GM21515 (cell line): ENCODE results near the gene CKLF.
"Not testable (repeated sequence)": the region's sequence is repeated elsewhere in the genome, so short reads cannot be mapped to it uniquely, and the experiment has no call there.

ENCODE experiments used
- ATAC-seq: cut with Tn5 transposase; IDR thresholded peaks from one replicate; pipeline ENCODE4 v1.9.1; 2021; ENCODE audit not compliant: unreplicated experiment

The CKLF gene

GRCh38 chr16:66592241-66592640, 39.9 kb downstream of the CKLF start:
- no peak for ATAC-seq

DNA sequence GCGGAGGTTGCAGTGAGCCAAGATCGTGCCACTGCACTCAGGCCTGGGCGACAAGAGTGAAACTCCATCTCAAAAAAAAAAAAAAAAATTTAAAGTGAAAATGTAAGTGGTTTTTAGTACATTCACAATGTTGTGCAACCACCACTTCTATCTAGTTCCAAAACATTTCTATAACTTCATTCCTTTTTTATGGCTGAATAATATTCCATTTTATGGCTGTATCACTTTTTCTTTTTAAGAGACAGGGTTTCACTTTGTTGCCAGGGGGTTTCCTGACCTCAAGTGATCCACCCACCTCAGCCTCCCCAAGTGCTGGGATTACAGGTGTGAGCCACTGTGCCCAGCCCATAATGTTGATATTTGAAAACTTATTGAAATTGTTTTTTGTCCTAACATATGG, 40.4 kb downstream of the CKLF start:
- no peak for ATAC-seq

- ATAC-seq, result no peak
Observed at GRCh38 chr16:66594739-66595138, 42.4 kb downstream of the CKLF start.

- not testable (repeated sequence) for ATAC-seq
Observed at GRCh38 chr16:66596559-66596958, 44.2 kb downstream of the CKLF start.

- ATAC-seq, result no peak
Observed at GRCh38 chr16:66596986-66597848, 44.8 kb downstream of the CKLF start.

DNA sequence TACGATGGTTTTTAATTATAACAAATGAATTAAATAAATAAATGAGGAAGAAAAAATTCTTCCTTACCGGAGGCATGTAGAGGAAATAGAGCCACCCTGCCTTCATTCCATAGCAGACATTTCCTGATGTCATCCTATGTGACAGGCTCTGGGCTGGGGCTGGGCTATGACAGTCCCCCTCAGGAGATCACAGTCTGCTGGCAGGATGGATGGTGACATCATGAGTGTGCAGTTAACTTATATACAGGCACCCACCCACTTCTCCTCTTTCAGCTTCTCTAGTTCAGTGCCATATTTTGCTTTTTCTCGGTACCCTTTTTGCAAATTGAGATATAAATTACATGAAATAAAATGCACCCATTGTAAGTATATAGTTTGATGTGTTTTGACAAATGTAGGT, 45.7 kb downstream of the CKLF start:
- ATAC-seq, result no peak

DNA sequence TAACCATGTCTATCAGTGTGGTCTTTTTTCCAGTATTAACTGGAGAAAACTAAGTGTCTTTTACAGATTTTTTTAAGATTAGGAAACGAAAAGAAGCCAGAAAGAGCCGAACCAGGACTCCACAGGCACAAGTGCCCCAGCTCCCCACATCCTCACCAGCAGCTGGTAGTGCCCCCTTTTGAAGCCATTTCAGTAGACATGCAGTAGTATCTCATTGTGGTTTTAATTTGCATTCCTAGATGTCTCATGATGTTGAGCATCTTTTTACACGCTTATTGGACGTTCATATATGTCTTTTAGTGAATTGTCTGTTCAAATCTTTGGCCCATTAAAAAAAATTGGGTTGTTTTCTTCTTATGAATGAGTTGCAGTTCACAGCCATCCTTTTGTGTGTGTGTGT, 47.4 kb downstream of the CKLF start:
- no peak for ATAC-seq

DNA sequence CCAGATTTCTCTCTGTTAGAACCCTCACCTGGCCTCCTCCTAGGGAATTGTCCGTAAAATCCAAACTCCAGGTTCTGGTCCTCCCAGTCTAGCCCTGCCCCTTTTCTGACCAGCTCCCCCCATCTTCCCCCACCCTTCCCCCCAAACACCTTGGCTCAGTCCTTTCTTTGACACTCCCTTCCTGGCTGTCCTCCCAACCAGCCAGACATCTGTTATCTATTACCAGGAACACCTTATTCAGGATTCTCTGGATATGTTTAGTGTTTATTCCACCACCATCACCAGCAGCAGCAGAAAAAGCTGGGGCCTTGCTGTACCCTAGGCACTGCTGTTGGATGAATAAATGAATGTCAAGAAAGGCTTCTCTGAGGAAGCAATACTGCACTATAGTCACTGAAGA, 48.1 kb downstream of the CKLF start:
- no peak for ATAC-seq

DNA sequence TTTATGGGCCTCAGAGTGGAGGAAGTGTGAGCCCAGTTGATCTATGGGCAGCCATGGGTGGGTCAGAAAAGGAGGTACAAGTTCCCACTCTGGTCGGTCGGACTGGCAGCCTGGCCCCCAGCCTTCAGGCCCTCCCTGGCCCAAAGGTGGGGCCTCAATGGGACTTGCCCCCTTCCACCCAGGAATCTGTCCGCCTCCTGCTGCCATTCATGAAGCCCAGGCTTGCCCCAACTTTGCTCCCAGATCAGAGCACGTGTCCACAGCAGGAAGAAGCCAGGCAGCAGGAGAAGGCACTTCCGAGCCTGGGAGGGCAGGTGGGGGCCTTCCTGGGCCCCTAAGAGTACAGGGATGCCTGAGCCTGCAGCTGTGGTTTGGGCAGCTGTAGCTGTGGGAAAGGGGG, 49.1 kb downstream of the CKLF start:
- ATAC-seq, result no peak

GRCh38 chr16:66603537-66604375, 51.4 kb downstream of the CKLF start:
- no peak for ATAC-seq

- ATAC-seq, result peak; percentile 49
Observed at GRCh38 chr16:66604376-66605176, 52.2 kb downstream of the CKLF start, which contains the start of gene CMTM3. CMTM3 (plus strand) TSS chr16:66604704; CDS start chr16:66604806, 102 bp downstream.

DNA sequence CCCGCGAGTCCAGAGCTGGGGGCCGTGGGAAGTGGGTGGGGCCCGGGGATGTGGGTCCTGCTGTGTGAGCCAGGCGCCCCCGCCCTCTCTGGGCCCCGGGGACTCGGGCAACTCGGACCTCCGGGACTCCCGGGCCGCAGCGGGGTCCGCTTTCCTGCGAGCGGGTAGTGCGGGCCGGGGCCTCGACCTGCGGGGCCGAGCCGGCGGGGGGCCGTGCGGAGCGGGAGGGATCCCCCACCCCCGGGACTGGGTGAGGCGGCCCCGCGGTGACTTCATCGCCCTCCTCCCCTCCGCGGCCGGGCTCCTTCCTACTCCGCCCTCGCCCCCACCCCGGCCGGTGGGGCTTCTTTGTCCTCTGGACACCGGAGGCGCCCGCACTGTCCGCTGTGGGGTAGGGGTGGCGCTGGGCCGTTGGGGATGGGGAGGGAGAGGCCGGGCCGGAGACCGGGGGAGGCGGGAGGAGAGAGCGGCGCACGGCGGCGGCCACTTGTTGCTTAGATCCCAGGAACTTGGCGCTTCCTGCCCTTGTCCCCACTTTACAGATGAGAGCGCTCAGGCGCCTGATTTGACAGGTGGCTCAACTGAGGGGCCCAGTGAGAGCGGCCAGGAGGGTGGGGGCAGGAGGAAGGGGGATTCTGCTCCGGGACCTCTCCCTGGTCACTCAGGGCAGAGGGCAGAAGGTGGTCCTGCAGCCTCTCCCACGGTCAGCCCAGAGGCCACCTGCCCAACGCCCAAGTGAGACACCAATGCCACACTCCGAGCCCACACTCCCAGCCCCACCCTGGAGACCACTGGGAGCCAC, 53.0 kb downstream of the CKLF start:
- ATAC-seq, result no peak

DNA sequence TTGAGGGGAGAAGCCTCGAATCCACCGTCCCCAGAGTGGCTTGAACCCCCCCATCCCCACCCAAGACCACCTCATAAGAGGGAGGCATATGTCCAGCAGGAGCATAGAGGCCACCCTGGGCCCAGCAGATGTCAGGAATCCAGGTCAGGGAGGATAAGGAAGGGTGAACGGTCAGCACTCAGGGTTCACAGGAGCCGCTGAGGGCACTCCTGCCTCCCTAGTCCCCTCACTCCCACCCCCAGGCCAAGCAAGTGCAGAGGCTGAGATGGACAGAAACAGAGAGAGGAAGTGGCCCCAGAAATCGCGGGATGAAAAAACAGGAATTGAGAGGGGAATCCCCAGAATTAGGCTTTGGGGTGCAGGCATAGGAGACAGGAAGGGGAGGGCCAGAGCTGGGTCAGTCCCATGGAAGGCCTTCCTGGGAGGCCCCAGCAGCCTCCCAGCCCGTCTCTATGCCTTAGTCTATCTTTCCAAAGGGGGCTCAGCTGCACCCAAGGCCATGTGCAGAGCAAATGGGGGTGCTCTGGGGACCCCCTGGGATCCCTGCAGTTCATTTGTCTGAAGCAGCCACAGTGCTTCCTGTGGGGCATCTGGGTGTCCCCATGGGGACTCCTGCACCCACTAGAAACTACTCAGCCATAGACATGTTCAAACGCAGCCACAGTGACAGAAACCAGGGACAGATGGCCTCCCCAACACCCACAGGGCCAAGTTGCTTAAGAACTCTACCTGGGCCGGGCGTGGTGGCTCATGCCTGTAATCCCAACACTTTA, 53.8 kb downstream of the CKLF start:
- ATAC-seq, result no peak

DNA sequence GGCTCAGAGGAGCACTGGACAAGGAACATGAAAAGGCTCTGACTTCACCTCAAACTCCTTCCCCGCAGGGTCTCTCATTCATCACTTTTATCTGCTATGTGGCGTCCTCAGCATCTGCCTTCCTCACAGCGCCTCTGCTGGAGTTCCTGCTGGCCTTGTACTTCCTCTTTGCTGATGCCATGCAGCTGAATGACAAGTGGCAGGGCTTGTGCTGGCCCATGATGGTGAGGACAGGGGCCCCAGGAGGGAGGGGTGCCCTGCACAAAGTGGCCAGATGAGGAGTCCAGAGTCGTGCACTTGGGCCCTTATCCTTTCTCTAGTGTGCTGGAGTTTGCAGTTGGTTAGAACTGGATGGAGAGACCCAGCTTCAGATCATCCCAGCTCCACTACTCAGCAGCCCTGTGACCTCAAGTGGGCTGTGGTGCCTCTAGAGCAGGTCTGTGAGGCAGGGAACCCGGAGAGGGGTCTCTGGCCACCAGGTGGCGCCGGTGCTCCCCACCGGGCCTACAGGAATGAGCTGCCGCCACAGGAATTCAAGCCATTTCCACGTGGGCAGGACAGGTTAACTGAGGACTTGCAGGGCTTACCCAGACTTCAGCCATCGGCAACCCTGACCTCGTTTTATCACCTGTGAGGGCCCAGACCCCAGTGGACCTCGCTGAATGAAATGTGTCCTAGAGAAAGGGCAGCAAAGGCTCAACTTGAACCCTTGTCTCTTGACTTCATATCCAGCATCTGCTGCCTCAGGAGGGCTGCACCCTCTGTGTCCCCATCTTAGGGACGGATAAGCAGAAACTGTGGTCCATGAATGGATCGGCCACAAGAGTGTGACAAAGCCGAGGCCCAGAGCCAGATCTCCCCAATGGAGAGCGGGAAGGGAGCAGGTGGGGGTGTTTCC, 56.1 kb downstream of the CKLF start:
- ATAC-seq, result peak; percentile 34

DNA sequence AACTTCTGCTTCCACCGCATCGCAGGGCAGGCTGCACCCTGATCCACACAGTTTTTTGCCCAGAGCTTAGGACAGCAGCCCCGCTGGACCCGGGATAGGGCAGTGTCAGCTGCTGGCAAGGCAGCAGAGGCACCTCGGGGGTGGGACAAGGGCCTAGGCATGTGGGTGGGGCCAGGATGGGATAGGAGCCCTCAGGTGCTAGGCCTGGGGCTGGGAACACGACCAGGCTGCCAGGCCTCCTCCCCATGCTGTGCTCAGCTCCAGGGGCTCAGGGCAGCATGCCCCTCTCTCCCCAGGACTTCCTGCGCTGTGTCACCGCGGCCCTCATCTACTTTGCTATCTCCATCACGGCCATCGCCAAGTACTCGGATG, 56.7 kb downstream of the CKLF start:
- no peak for ATAC-seq

DNA sequence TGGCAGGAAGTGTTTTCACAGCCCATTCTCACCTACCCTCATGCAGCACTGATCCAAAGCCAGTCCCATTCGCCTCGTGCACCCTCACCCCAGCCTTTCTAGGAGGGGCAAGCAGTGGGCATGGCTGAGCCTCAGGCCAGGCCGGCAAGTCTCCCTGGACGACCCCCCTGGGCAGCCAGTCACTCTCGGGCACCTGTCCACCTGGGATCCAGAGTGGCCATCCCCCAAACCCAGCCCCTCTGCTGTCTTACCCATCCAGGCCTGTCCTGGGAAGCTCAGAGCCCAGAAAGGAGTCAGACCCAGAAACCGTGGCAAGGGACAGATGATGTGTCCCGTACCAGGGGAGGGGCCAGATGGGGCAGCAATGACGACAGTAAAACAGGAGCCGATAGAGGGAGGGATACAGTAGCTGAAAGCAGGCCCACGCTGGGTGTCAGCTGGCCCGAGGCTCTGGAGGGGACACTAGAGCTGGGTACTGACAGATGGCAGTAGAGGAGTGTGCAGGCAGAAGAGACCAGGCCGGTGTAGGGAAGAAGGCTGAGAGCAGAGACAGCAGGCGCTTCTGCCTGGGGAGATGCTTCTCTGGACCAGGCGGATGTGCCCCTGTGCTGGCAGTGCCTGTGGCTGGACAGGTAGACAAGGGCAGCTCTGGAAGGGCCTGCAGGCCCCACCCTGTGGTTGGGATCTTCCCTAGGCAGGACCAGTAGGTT, 57.9 kb downstream of the CKLF start:
- no peak for ATAC-seq

DNA sequence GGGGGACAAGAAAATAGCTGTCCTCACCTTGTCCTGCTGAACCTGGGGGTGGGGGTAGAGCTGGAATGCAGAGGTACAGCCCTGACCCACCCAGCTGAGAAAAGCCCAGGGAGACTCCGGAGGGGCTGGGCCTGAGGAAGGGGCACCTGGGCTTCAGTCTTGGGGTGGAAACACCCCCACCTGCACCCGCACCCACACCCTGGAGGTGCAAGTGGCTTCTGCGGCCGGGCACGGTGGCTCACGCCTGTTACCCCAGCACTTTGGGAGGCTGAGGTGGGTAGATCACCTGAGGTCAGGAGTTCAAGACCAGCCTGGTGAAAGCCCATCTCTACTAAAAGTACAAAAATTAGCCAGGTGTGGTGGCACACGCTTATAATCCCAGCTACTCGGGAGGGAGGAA, 59.5 kb downstream of the CKLF start:
- ATAC-seq, result not testable (repeated sequence)

DNA sequence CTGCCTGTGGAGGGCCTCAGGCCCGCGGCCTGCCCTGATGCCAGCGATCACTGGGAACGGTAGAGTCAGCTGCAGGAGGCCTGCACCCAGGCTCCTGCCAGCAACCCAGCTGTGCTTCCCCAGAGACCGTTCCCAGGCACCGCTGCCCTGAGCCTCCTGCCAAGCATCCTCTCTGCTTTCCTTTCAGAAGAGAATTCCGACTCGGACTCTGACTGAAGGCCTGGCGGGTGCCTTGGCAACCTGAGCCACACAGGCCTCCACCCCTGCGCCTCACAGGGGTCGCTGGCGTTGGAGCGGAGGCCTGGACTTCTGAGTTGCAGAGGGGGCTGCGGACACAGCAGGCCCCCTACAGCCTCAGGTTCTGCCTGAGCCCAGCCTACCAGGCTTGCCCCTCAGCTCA, 60.0 kb downstream of the CKLF start:
- no peak for ATAC-seq
